Smooth muscle cell of the umbilical artery (primary cell): Measurements from ENCODE around the gene COX6B2. TPM values are rescaled to one million over a fixed set of nuclear protein-coding genes. Genes with fewer than 3 reads are reported as not detected.

Source experiments
- total RNA-seq: library from RNA; depleted of rRNA; stranded (reverse); fragments of >200 nt; gene quantifications from 2 replicates; pipeline ENCODE4 v1.2.3, GENCODE V29; 2014

COX6B2 gene, protein sequence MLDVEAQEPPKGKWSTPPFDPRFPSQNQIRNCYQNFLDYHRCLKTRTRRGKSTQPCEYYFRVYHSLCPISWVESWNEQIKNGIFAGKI
- 0.09 TPM in 1 of 2 replicates, not detected in the other for total RNA-seq

DNA sequence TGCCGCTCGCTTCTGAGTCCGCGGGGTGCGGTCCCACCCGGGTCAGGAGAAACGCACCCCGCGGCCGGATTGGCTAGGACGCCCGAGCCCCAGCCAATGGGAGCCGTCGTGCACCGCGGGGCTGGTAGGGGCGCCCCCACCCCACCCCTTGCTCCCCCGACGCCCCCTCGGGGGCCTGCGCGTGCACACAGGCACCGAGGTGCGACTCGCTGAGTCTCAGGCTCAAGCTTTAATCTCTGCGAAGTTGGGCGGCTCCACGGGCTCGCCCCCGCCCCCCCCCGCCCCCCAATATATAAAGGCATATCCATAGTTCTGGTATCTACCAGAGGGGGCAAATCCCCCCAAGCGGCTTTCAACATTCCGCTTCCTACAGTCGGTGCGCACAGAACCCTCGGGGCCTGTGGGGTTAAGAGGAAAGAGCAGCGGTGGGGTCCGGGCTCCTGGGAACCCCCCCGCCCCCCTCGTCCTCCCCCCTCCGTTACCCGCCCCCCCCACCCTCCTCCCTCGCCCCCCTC is at the start of gene COX6B2:
COX6B2 (minus strand) TSS at position 22 of the 515 bp plus-strand sequence. CDS start 198 bp downstream, outside the sequence.

DNA sequence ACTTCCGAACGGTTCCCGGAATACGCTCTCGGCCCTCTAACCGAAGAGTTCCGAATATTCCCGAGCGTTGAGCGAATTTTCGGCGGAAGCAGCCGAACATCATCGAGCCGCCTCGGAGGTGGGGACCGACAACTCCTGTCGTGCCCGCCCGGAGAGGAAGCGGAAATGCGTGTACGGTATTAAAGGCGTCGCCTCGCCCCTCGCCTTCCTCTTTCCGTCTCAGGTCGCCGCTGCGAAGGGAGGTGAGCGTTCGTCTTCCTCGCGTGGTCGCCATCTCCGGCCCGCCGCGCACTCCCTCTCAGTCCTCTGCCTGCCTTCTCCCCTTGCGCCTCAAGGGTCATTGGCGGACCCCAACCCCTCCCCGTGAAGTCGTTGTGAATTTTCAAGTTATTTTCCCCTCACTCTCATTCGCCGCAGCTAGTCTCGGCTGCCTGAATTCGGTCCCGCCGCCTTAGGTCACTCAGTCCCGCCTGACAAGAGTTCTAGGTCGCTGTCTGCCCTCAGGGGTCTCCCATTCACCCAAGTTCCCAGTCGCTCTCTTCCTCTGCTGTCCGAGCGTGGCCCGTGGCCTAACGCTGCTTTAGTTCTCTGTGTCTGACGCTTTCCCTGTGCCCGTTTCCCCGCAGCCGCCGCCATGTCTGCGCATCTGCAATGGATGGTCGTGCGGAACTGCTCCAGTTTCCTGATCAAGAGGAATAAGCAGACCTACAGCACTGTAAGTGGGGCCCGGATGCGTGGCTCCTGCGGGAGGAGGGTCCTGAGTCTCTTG is 31.4 kb upstream of the COX6B2 start, which contains the start of gene RPL28:
RPL28 (plus strand) TSS at position 209 of the 769 bp plus-strand sequence; CDS start at position 635, 426 bp downstream.

DNA sequence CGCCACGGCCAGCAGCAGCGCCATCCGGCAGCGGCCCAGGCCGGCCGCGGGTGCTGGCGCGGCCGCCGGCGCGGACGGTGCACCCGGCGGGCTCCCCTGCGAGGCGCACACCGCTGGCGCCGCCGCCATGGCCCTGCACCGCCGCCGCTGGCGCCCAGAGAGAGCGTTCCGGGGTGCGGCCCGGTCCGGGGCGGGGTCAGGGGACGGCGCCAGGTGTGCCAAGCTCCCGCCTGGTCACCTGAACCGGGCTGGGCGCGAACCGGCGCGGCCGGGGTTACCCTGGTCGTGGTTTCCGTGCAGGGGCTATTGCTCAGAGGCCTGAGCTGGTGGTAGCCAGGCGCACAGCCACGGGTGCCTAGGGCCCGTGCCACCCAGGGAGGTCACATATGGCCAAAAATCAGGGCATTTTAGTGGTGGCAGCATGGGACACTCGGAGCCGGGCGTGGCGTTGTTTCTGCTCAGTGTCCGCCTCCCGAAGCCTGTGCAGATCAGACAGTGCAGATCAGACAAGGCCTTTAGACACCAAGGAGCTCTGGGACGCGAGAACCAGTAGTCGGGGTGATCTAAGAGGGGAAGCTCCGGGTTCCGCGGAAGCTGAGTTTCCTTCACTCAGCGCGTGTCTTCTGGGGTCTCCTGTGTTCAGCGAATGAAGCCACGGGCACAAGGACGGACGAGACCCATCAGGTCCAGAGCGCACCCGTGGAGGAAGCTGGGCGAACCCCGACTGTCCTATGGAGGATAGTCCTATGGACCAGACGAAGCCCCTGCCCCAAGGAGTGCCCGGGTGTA is 29.8 kb upstream of the COX6B2 start, which contains the start of gene TMEM238:
TMEM238 (minus strand) TSS at position 162 of the 789 bp plus-strand sequence; CDS start at position 129, 33 bp downstream.

DNA sequence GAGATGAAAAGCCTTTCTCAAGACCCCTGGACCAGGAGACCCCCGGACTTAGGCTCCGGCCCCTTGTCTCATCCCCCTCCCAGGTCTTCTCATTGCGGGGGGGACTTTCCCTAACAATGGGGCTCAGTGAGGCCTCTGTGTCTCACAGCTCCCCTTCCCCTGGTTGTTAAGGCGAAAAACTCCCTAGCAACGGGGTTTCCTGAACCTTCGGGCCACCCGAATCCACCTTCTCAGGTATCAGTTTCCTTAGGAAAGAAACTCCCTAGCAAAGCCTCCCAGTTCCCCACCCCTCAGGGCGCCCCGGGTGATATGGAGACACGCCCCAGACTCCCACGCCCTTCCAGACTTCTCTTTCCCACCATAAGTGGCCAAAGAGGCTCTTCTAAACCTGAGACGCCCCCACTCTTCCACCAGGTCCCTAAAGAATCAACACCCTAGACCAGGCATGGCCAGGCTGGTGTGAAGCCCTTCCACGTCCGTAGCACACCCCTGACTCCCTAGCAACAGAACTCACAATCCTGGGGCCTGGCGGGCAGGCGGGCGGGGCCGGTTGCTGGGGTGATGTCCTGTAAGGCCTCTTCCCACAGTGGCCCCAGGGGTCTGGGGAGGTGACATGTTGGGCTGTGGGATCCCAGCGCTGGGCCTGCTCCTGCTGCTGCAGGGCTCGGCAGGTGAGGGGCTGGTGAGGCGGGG is 21.9 kb upstream of the COX6B2 start, which contains the start of gene TMEM190:
TMEM190 (plus strand) TSS at position 586 of the 693 bp plus-strand sequence; CDS start at position 614, 28 bp downstream.

DNA sequence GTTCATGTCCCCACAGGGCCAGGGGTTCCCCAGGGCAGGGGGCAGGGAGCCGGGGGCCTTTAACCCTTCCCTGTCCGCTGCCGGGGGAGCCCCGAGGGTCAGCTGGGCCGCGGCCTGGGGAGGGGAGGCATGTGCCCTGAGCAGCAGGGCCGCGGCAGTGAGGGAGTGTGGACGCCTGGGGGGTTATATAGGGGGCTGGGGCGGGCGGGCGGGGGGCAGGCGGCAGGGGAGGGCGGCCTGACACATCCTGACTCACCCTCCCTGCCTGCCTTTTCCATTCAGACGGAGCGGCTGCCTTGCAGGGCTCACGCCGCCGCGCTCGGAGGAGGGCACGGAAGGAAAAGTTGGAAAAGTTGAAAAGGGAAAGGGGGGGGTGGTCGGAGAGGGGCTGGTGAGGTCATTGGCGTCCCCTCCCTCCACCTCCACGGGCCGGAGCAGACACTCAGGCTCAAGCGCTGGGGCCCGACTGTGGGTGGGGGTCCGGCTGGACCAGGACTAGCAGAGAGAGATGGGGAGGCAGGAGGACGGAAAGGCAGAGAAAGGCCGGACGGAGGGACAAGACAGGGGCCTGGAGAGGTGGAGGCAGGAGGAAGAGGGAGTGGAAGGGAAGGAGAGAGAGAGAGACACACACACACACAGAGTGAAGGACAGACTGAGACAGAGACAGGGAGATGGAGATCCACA is 15.9 kb upstream of the COX6B2 start, which contains the start of gene IL11:
IL11 (minus strand) TSS at position 159 of the 684 bp plus-strand sequence; CDS start at position 6, 153 bp downstream.

DNA sequence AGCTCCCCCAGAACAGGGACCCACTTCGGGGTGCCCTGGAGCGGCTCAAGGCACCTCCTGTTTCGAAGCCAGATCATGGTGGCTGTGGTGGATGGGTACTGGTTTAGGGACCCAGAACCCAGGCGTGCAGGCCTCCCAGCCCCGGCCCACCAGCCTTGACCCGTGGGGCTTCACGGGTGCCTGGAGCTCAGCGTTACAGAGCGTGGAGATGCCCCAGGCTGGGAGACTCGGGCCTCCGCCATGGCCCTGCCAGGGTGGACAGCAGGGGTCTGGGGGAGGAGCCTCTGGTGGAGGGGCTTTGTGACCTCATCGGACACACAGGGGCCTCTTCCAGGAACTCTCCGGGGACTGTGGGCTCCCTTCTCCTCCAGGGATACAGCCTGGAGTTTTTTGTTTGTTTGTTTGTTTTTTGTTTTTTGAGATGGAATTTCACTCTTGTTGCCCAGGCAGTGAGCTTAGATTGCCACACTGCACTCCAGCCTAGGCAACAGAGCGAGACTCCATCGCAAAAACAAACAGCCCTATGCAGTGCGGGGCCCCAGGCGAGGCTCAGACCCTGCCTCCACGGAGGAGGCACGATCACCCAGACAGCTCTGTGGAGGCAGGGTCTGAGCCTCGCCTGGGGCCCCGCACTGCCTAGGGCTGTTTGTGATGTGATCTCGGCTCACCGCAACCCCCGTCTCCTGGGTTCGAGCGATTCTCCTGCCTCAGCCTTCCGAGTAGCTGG is 8.6 kb upstream of the COX6B2 start, which contains the start of gene GARIN5B:
GARIN5B (minus strand) TSS at position 271 of the 727 bp plus-strand sequence; CDS start at position 77, 194 bp downstream.

DNA sequence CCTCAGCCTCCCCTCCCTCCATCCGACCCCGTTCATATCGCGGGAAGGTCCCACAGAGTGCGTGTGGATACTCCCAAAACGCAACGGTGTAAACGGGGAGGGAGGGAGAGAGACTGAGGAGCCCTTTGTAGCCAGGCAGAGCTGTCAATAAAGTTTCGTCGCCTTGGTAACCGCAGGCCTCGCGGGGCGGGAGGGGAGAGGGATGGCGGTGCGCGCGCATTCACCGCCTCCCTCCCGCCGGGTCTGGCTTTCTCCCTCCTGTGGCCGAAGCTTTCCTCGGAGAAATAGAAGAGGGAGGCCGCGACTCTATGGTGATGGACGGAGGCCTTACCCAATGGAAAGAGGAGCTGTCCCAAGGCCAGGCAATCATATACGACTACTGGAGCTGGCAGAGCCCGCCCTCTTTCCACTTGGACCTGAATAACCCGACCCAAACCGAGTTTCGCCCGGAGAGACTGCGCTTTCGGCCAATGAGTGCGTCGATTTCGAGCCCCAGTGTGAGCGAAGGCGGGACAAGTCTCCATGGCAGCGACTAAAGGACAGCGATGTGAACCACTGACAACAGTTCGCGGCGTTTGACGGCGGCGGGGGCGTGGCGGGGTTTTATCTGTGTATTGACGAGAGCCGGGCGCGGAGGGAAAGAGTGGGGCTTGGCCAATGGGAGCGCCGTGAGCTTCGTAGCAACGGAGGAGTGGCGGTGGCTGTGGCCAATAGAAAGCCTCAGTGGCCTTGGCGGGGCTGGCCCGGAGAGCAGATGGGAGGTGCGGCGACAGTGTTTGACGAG is 15.2 kb downstream of the COX6B2 start, which contains the start of gene KMT5C:
KMT5C (plus strand) TSS at position 772 of the 784 bp plus-strand sequence. CDS start 2,061 bp downstream, outside the sequence.

DNA sequence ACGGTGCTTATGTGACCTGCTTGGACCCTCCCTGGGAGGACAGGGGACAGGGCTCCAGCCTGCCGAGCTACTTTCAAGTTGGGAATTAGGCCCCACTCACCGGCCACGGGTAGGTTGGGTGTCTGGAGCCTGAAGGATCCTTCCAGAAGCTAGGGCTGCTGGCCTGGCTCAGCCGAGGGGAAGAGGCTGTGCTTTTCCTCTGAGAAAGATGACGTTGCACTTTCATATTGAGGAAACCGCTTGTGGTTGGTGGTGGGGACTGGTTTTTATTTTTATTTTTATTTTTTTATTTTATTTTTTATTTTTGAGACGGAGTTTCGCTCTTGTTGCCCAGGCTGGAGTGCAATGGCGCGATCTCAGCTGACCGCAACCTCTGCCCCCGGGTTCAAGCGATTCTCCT is 29.3 kb downstream of the COX6B2 start, which contains the start of gene TMEM150B:
TMEM150B (minus strand) TSS at position 170 of the 400 bp plus-strand sequence. CDS start 4,305 bp downstream, outside the sequence.

Other genes with a start within 250 kb of the COX6B2 start
- gene PPP1R12C, start 237.1 kb downstream of the COX6B2 start, total RNA-seq, result 29.4 and 46.6 TPM in 2 replicates
- gene TNNT1, start 205.5 kb downstream of the COX6B2 start, total RNA-seq, result 1.5 and 3.0 TPM in 2 replicates
- gene TNNI3, start 197.0 kb downstream of the COX6B2 start, total RNA-seq, result not detected in 2 replicates
- 0.30 and 0.65 TPM in 2 replicates for gene DNAAF3, start 188.1 kb downstream of the COX6B2 start, total RNA-seq
- not detected in 2 replicates for gene SYT5, start 174.4 kb downstream of the COX6B2 start, total RNA-seq
- 4.2 and 5.0 TPM in 2 replicates for gene PTPRH, start 145.2 kb downstream of the COX6B2 start, total RNA-seq
- gene TMEM86B, start 126.0 kb downstream of the COX6B2 start, total RNA-seq, result 0.59 and 1.4 TPM in 2 replicates
- 30.9 and 63.4 TPM in 2 replicates for gene PPP6R1, start 95.7 kb downstream of the COX6B2 start, total RNA-seq
- gene HSPBP1, start 74.6 kb downstream of the COX6B2 start, total RNA-seq, result 22.9 and 34.8 TPM in 2 replicates
- 6.5 and 16.4 TPM in 2 replicates for gene BRSK1, start 70.7 kb downstream of the COX6B2 start, total RNA-seq
- not detected in 2 replicates for gene TMEM150B, start 29.4 kb downstream of the COX6B2 start, total RNA-seq
- 9.5 and 9.8 TPM in 2 replicates for gene KMT5C, start 14.8 kb downstream of the COX6B2 start, total RNA-seq
- gene GARIN5B, start 8.5 kb upstream of the COX6B2 start, total RNA-seq, result not detected in 2 replicates
- 14.4 and 33.9 TPM in 2 replicates for gene IL11, start 15.7 kb upstream of the COX6B2 start, total RNA-seq
- not detected in 2 replicates for gene TMEM190, start 22.1 kb upstream of the COX6B2 start, total RNA-seq
- gene TMEM238, start 29.6 kb upstream of the COX6B2 start, total RNA-seq, result 0.30 and 0.32 TPM in 2 replicates
- 212 and 468 TPM in 2 replicates for gene RPL28, start 31.2 kb upstream of the COX6B2 start, total RNA-seq
- 72.5 and 94.4 TPM in 2 replicates for gene UBE2S, start 53.1 kb upstream of the COX6B2 start, total RNA-seq
- gene SHISA7, start 88.6 kb upstream of the COX6B2 start, total RNA-seq, result not detected in 2 replicates
- 29.4 and 47.2 TPM in 2 replicates for gene ISOC2, start 106.9 kb upstream of the COX6B2 start, total RNA-seq
- not detected in 2 replicates for gene C19orf85, start 110.0 kb upstream of the COX6B2 start, total RNA-seq
- 1.5 and 3.0 TPM in 2 replicates for gene ZNF628, start 121.9 kb upstream of the COX6B2 start, total RNA-seq
- 18.0 and 20.5 TPM in 2 replicates for gene NAT14, start 130.5 kb upstream of the COX6B2 start, total RNA-seq
- gene SSC5D, start 133.7 kb upstream of the COX6B2 start, total RNA-seq, result 13.7 and 16.0 TPM in 2 replicates
- not detected in 2 replicates for gene SBK2, start 182.4 kb upstream of the COX6B2 start, total RNA-seq
- not detected in 2 replicates for gene SBK3, start 190.8 kb upstream of the COX6B2 start, total RNA-seq
- gene ZNF579, start 226.1 kb upstream of the COX6B2 start, total RNA-seq, result 3.9 and 6.5 TPM in 2 replicates
- gene FIZ1, start 244.8 kb upstream of the COX6B2 start, total RNA-seq, result 3.0 and 3.6 TPM in 2 replicates
- 5.9 and 7.1 TPM in 2 replicates for gene ZNF524, start 245.6 kb upstream of the COX6B2 start, total RNA-seq